Effector memory CD4-positive, alpha-beta T cell (primary cell): ENCODE measurements around the gene INPP5B.

Experiments used
- DNase-seq, 3 donors: peaks; one replicate each; pipeline ENCODE4 v3.0.0-alpha.2; 2020
- H3K27ac ChIP-seq: 2 replicates; pipeline ENCODE4 v1.7.0; 2013; ENCODE audit warnings: mild to moderate bottlenecking, low read length, moderate library complexity; ENCODE audit not compliant: insufficient read depth, poor library complexity, severe bottlenecking
- H3K27me3 ChIP-seq: replicated peaks from 2 replicates; pipeline ENCODE4 v1.7.0; 2013; ENCODE audit warnings: mild to moderate bottlenecking, low read length; ENCODE audit not compliant: insufficient read depth, control insufficient read depth, poor library complexity, severe bottlenecking
- H3K36me3 ChIP-seq: 2 replicates; pipeline ENCODE4 v1.7.0; 2013; ENCODE audit warnings: mild to moderate bottlenecking, low read length, moderate library complexity; ENCODE audit not compliant: control insufficient read depth, insufficient read depth
- H3K4me1 ChIP-seq: 2 replicates; pipeline ENCODE4 v1.7.0; 2013; ENCODE audit warnings: low read length, mild to moderate bottlenecking; ENCODE audit not compliant: control insufficient read depth, insufficient read depth, poor library complexity, severe bottlenecking
- H3K4me3 ChIP-seq: 2 replicates; pipeline ENCODE4 v1.7.0; 2013; ENCODE audit warnings: low read length, low read depth, mild to moderate bottlenecking; ENCODE audit not compliant: insufficient read depth, poor library complexity, severe bottlenecking
- H3K9me3 ChIP-seq: 2 replicates; pipeline ENCODE4 v1.7.0; 2013; ENCODE audit warnings: mild to moderate bottlenecking, low read length, moderate library complexity; ENCODE audit not compliant: control insufficient read depth

Gene INPP5B

DNA sequence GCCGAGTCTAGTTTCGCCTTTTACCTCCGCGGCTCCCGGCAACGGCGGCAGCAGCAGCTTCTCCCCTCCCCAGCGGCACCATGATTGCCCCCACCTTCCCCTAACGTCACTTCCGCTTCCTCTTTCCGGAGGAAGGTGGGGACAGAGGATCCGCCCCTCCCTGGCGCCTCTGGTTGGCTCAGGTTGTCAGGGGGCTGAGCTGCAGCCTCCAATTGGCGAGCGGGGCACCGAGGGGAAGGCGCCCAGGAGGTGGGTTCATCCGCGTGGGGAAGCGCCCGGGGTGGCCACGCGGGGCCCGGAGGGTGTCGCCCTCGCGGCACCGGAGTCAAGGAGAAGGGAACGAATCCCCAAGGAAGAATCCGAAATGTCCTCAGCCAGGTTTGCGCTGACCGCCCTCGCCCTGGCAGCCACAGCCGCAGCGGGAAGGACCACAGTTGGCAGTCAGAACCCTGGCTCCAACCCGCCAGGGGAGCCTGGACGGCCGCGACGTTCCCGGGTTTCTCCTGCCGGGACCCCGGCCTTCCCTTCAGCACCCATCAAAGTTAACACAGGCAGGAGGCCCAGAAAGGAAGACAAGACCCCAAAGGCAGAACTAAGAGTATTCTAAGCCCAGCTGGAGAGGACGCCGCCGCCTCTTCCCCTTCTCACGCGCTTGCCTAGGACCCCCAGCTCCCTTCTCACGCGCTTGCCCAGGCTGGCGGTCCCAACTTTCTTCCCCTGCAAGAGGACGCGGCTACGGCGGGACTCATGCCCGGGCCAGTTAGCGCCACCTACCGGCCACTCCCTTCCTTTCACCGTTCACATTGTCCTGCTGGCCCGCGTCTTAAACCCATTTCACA is 87.1 kb downstream of the INPP5B start, which contains the start of gene MTF1:
Gene MTF1 (minus strand): TSS at position 86 of the 839 bp plus-strand sequence. CDS start 1,934 bp downstream, outside the sequence.
- H3K36me3 ChIP-seq = no peaks in the 10 kb centered on the region
- H3K4me1 ChIP-seq = peaks cover 7% of the 10 kb centered on the region
- peak; percentile 91 to 96 (median 95) for DNase-seq
- no peaks in the 10 kb centered on the region for H3K9me3 ChIP-seq
- H3K4me3 ChIP-seq = peak within 1 kb of the TSS; percentile 85
- H3K27ac ChIP-seq = peak within 1 kb of the TSS; percentile 85
- H3K27me3 ChIP-seq = no peaks in the 10 kb centered on the region

DNA sequence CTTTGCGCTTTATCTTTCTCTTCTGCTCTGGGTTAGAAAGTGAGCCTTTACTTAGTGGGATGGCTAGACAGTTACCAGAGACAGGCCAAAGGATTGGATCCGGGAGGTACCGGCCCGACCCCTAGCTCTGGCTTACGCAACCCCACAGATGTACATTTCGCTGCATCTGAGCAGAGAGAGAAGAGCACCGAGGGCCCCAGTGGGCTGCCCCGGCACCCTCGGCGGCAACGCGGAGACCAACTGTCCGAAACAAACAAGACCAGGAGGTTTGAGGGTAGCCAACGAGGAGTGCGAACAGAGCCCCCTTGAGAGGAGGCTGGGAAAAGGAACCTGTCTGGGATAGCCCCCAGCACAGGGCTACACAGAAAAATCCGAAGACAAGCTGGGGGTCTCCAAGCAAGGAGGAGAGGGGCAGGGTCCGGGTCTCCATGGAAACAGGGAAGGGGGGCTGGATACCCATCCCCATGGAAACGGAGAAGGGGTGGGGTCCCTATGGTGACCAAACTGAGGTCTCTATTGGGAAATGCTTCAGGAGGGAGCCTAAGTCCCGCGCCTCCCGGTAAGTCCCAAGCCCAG is 87.8 kb downstream of the INPP5B start:
- Histone ChIP-seq H3K36me3 (no peaks in the 10 kb centered on the region), H3K4me1 (peaks cover 7% of the 10 kb centered on the region), H3K4me3 (peak overlapping the region; percentile 85), H3K9me3 (no peaks in the 10 kb centered on the region), H3K27me3 (no peaks in the 10 kb centered on the region), H3K27ac (peak overlapping the region; percentile 85)
- no peak for DNase-seq

DNA sequence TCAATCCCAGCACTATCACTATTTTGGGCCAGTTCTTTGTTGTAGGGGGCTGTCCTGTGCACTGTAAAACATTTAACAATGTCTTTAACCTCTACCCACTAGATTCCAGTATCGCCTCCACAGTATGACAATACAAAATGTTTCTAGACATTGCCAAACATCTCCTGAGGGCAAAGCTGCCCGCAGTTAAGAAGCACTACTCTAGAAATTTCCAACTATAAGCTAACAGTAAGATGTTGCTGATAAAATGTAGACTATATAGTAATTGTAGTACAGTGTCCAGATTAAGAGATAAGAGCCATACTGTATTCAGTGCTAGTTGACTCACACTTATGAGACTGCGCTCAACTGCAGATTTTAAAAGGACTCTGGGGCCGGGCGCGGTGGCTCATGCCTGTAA is 92.4 kb downstream of the INPP5B start:
- peaks cover 11% of the 10 kb centered on the region for H3K4me1 ChIP-seq
- H3K4me3 ChIP-seq = no peak overlapping the region
- H3K27me3 ChIP-seq = no peaks in the 10 kb centered on the region
- no peaks in the 10 kb centered on the region for H3K9me3 ChIP-seq
- peaks cover 8% of the 10 kb centered on the region for H3K36me3 ChIP-seq
- no peak overlapping the region for H3K27ac ChIP-seq
- no peak for DNase-seq

DNA sequence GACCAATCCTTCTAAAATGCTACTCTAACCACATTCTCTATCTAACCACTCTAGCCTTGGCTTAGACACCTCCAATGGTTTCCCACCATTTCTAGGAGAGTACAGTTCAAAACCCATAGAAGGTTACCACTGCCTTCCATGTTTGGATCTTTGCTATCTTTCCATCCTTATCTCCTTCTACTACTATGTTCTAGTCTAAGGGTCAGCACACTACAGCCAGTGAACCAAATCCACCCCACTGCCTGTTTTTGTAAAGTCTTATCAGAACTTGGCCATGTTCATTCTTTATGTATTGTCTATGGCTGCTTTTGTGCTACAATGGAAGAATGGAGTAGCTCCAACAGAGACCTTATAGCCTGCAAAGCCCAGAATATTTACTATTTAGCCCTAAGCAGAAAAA is 93.7 kb downstream of the INPP5B start:
- H3K27ac ChIP-seq = no peak overlapping the region
- H3K9me3 ChIP-seq = no peaks in the 10 kb centered on the region
- H3K4me3 ChIP-seq = no peak overlapping the region
- DNase-seq = no peak
- peaks cover 10% of the 10 kb centered on the region for H3K36me3 ChIP-seq
- peaks cover 4% of the 10 kb centered on the region for H3K4me1 ChIP-seq
- H3K27me3 ChIP-seq = no peaks in the 10 kb centered on the region

DNA sequence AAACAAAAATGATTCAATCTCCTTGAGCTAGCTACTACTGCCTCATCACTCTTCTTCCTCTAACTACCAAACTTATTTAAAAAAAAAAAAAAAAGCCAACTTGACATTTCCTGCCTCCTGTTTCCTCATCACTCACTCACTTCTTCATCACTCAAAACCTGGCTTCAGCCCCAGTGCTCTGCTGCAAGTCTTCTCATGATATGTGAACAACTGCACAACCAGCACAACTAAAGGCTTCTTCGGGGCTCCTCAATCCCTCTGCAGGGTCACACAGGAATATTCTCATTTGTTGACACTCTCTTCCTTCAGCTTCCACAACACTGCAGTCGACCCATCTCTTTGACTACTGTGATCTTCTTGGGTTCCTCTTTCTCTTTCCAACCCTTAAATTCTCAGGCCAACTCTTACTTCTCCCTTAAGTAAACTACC is 95.1 kb downstream of the INPP5B start:
- H3K36me3 ChIP-seq = peaks cover 10% of the 10 kb centered on the region
- no peak for DNase-seq

DNA sequence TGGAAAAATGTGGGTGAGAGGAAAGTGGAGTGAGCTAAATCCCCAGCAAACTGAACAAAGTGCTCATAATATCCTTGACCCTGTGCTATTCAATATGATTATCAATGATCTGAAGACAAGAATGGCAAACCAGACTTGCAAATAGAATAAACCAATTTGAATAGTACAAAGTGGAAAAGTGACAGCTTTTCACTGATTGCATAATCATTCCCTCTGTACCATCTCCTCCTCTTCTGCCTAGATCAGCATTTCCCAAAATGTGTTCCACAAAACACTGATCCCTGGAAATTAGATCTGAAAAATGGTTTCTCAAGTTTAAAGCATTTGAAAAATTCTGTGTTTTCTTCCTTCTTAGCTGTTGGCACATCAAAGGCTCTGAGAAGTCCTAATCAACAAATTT is 95.6 kb downstream of the INPP5B start:
- Histone ChIP-seq H3K36me3 (peaks cover 10% of the 10 kb centered on the region), H3K4me1 (peaks cover 4% of the 10 kb centered on the region), H3K9me3 (no peaks in the 10 kb centered on the region), H3K4me3 (no peak overlapping the region), H3K27me3 (no peaks in the 10 kb centered on the region), H3K27ac (no peak overlapping the region)
- no peak for DNase-seq

More for the DNA sequence above, 95.1 kb downstream of the INPP5B start:
- Histone ChIP-seq H3K9me3 (no peaks in the 10 kb centered on the region), H3K4me1 (peaks cover 4% of the 10 kb centered on the region), H3K27me3 (no peaks in the 10 kb centered on the region), H3K4me3 (no peak overlapping the region), H3K27ac (no peak overlapping the region)

DNA sequence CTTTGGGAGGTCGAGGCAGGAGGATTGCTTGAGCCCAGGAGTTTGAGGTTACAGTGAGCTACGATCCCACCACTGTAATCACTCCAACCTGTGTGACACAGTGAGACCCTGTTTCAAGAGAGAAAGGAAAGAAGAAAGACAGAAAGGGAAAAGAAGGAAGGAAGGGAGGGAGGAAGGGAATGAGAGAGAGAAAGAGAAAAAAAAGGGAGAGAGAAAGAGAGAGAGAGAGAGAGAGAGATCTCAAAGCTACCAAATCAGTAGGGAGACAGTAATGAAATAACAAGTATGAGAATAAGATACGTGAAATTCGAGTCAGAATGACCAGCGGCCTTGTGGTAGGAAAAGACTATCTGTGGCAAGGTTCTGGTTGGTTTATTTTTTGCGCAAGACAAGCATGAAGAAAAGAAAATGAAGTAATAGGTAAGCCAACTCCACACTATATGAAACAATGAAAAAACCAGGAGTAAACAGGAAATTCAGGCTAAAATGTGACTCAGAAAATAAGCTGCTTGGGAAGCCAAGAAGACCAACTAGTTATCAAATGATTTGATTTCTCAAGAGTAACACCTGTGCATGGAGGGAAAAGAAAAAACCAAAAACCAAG is 96.4 kb downstream of the INPP5B start:
- peaks cover 10% of the 10 kb centered on the region for H3K36me3 ChIP-seq
- no peaks in the 10 kb centered on the region for H3K27me3 ChIP-seq
- no peak for DNase-seq
- no peak overlapping the region for H3K27ac ChIP-seq
- H3K9me3 ChIP-seq = no peaks in the 10 kb centered on the region
- no peak overlapping the region for H3K4me3 ChIP-seq
- peaks cover 4% of the 10 kb centered on the region for H3K4me1 ChIP-seq

DNA sequence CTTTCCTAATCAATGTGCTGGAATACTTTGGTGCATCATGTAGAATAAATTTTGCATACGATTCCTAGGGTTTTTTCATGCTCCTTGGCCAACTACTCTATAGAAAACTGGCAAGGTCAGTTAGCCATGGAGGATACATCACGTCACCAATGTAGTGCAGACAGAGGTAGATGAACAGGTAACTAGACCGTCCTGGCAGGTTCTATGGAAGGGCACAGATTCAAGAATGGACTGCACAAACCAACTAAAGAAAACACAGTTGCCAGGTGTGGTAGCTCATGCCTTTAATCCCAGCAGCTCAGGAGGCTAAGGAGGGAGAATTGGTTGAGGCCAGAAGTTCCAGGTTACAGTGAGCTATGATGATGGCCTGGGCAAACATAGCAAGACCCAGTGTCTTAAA is 97.4 kb downstream of the INPP5B start:
- Histone ChIP-seq H3K36me3 (peaks cover 10% of the 10 kb centered on the region), H3K9me3 (no peaks in the 10 kb centered on the region), H3K27ac (no peak overlapping the region), H3K4me1 (peaks cover 4% of the 10 kb centered on the region), H3K27me3 (no peaks in the 10 kb centered on the region), H3K4me3 (no peak overlapping the region)
- no peak for DNase-seq

DNA sequence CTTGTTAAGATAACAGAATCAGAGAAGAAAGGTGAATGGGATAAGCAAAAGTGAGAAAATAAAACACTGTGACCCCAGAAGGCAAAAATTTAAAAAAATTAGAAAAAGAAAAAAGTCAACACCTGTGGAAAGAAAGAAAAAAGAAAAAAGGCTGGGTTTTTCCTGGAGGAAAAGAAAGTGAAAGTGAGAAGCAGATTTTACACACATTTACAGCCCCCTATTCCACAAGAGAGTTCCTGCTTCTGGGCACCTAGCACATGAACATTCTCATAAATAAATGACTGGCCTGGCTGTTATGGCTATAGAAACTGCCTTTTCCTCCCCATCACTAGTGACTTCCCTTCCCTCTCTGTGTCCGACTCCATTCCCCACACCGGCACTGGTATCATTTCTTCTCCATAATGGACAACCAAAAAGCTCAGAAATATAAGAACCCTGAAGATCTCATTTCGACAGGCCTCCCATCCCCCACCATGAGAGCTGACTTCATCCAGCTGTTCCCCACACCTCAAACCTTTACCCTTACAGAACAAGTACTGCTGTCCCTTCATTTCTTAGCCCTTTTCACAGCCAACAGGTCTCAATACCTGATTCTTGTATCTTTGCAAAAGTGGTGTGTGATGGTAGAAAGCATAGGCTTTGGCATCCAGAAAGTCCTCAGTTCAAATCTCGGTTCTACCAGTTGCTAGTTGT is 100.1 kb downstream of the INPP5B start:
- Histone ChIP-seq H3K27ac (no peak overlapping the region), H3K36me3 (peaks cover 10% of the 10 kb centered on the region), H3K4me1 (no peaks in the 10 kb centered on the region), H3K4me3 (no peak overlapping the region), H3K9me3 (no peaks in the 10 kb centered on the region), H3K27me3 (no peaks in the 10 kb centered on the region)
- no peak for DNase-seq
